Measurements from ENCODE around the gene TECTB.
A peak's percentile ranks its signal among the peaks of the same experiment; 100 is the strongest.

Gene TECTB

GRCh38 chr10:112307358-112308124 is 24.3 kb downstream of the TECTB start:
- FAIRE-seq (no peak), DNase-seq (ENCODE audit: low spot score) (peak; percentile 62)

- DNase-seq (ENCODE audit: low spot score), result no peak
- no peak for FAIRE-seq
These were observed 24.9 kb downstream of the TECTB start for GRCh38 chr10:112308125-112308502.

GRCh38 chr10:112311481-112311880 is 28.3 kb downstream of the TECTB start:
- DNase-seq (ENCODE audit: low spot score) (no peak), FAIRE-seq (no peak)

- DNase-seq (ENCODE audit: low spot score) (no peak), FAIRE-seq (no peak)
These were observed 30.0 kb downstream of the TECTB start for GRCh38 chr10:112313234-112313633.

GRCh38 chr10:112313911-112314310 is 30.7 kb downstream of the TECTB start:
- FAIRE-seq (no peak), DNase-seq (ENCODE audit: low spot score) (no peak)

- DNase-seq (ENCODE audit: low spot score) (peak; percentile 64), FAIRE-seq (no peak)
These were observed 31.7 kb downstream of the TECTB start for GRCh38 chr10:112314822-112315474.

GRCh38 chr10:112327678-112328077 is 44.5 kb downstream of the TECTB start:
- DNase-seq (ENCODE audit: low spot score) (no peak), FAIRE-seq (no peak)

GRCh38 chr10:112330162-112330561 is 47.0 kb downstream of the TECTB start:
- FAIRE-seq (no peak), DNase-seq (ENCODE audit: low spot score) (no peak)

GRCh38 chr10:112330607-112331160 is 47.5 kb downstream of the TECTB start:
- FAIRE-seq (no peak), DNase-seq (ENCODE audit: low spot score) (no peak)

GRCh38 chr10:112332022-112332421 is 48.8 kb downstream of the TECTB start:
- no peak for FAIRE-seq
- no peak for DNase-seq (ENCODE audit: low spot score)

GRCh38 chr10:112332509-112333228 is 49.5 kb downstream of the TECTB start:
- FAIRE-seq, result no peak
- no peak for DNase-seq (ENCODE audit: low spot score)

GRCh38 chr10:112333452-112333851 is 50.3 kb downstream of the TECTB start:
- FAIRE-seq (no peak), DNase-seq (ENCODE audit: low spot score) (no peak)

GRCh38 chr10:112335111-112335867 is 52.1 kb downstream of the TECTB start:
- no peak for FAIRE-seq
- no peak for DNase-seq (ENCODE audit: low spot score)

- no peak for FAIRE-seq
- DNase-seq (ENCODE audit: low spot score), result no peak
These were observed 52.7 kb downstream of the TECTB start for GRCh38 chr10:112335868-112336265.

GRCh38 chr10:112336556-112337201 is 53.5 kb downstream of the TECTB start:
- no peak for FAIRE-seq
- no peak for DNase-seq (ENCODE audit: low spot score)

GRCh38 chr10:112338957-112339356 is 55.8 kb downstream of the TECTB start:
- no peak for FAIRE-seq
- no peak for DNase-seq (ENCODE audit: low spot score)

GRCh38 chr10:112340601-112341000 is 57.4 kb downstream of the TECTB start:
- DNase-seq (ENCODE audit: low spot score), result no peak
- no peak for FAIRE-seq

- FAIRE-seq, result no peak
These were observed 60.0 kb downstream of the TECTB start for GRCh38 chr10:112343056-112343806.

GRCh38 chr10:112344261-112344660 is 61.1 kb downstream of the TECTB start:
- FAIRE-seq (no peak), DNase-seq (ENCODE audit: low spot score) (no peak)

More at GRCh38 chr10:112343056-112343806, 60.0 kb downstream of the TECTB start:
- DNase-seq (ENCODE audit: low spot score), result no peak

GRCh38 chr10:112345202-112345601 is 62.0 kb downstream of the TECTB start:
- no peak for FAIRE-seq

More at GRCh38 chr10:112345202-112345601, 62.0 kb downstream of the TECTB start:
- DNase-seq (ENCODE audit: low spot score), result no peak

Data from urothelium cell line (cell line).